Upper lobe of left lung (tissue), 6 donors: ENCODE measurements around the gene RNMT. TPM values are rescaled to one million over a fixed set of nuclear protein-coding genes. Genes with fewer than 3 reads are reported as not detected.
"Not testable (repeated sequence)": the region's sequence is repeated elsewhere in the genome, so short reads cannot be mapped to it uniquely, and the experiment has no call there.

Experiments used
- ATAC-seq, 2 donors: fragments of 200-7000 bp; cut with Tn5 transposase; one replicate each; pipeline ENCODE4 v1.9.1; 2022; ENCODE audit warnings: mild to moderate bottlenecking in 2 of 2, moderate library complexity in 2 of 2; ENCODE audit not compliant: low FRiP score in 2 of 2
- DNase-seq, 2 donors: peaks; one replicate each; pipeline ENCODE4 v3.0.0-alpha.2; 2019 to 2020
- H3K27ac ChIP-seq, 4 donors: fragments of 200-600 bp; sonication (generic); one replicate each; pipeline ENCODE4 v1.5.1; 2016 to 2019
- H3K27me3 ChIP-seq, 4 donors: fragments of 200-600 bp; sonication (generic); one replicate each; pipeline ENCODE4 v1.5.1; 2017 to 2019
- H3K36me3 ChIP-seq, 4 donors: fragments of 200-600 bp; sonication (generic); one replicate each; pipeline ENCODE4 v1.5.1; 2016 to 2019
- H3K4me1 ChIP-seq, 4 donors: fragments of 200-600 bp; sonication (generic); one replicate each; pipeline ENCODE4 v1.5.1; 2018 to 2019
- H3K4me3 ChIP-seq, 4 donors: fragments of 200-600 bp; sonication (generic); one replicate each; pipeline ENCODE4 v1.5.1; 2017 to 2019; ENCODE audit warnings: mild to moderate bottlenecking in 2 of 4, moderate library complexity in 1 of 4
- H3K9me3 ChIP-seq, 4 donors: fragments of 200-600 bp; sonication (generic); one replicate each; pipeline ENCODE4 v1.5.1; 2018 to 2019
- CTCF ChIP-seq, 6 experiments: fragments of 450-650 bp in 4 of 6; fragments of 200-600 bp in 2 of 6; sonication (generic) in 2 of 6; IDR thresholded peaks; one replicate each; pipeline ENCODE4 v1.5.1; 2016 to 2019; ENCODE audit warnings: antibody characterized with exemption in 6 of 6
- EP300 ChIP-seq, 4 donors: sonication (generic); formaldehyde crosslinking; IDR thresholded peaks; one replicate each; pipeline ENCODE4 v1.5.1; 2017; ENCODE audit warnings: antibody characterized with exemption in 4 of 4, control low read depth in 2 of 4
- POLR2A ChIP-seq, 4 donors: fragments of 450-650 bp; IDR thresholded peaks; one replicate each; pipeline ENCODE4 v1.5.1; 2016 to 2017; ENCODE audit warnings: antibody characterized with exemption in 4 of 4, mild to moderate bottlenecking in 2 of 4
- POLR2AphosphoS5 ChIP-seq, 2 donors: sonication (generic); formaldehyde crosslinking; IDR thresholded peaks; one replicate each; pipeline ENCODE4 v1.5.1; 2017; ENCODE audit warnings: antibody characterized with exemption in 2 of 2
- WGBS, 2 donors: methylation state at CpG; one replicate each; pipeline ENCODE4 v1.1.5; 2017 to 2018; 5-methylcytosine and 5-hydroxymethylcytosine counted together
- total RNA-seq, 6 donors: library from RNA; depleted of rRNA in 4 of 6; stranded (reverse); fragments of >200 nt in 4 of 6; gene quantifications; one replicate each; pipeline versions ENCODE4 v1.1.0 to v1.2.1, GENCODE V29; 2016 to 2021
- donor health status: DM: no; HTN: no; CAD: no; lungs with moderate emphysema.
- donor health status: DM: no; HTN: yes; CAD: no; lungs with severe emphysema.

Gene RNMT
- total RNA-seq, 6 donors from 2014 or later, result 15.4 to 29.4 (median 23.5) TPM

- ATAC-seq (no peak), DNase-seq (peak in 1 of 2 donors; percentile 30)
- H3K36me3 ChIP-seq, result no peaks in the 10 kb centered on the region
- H3K4me3 ChIP-seq, result no peak overlapping the region
- TF ChIP-seq EP300 (IDR thresholded peaks at IDR 0.05), result no peak
- no peak for TF ChIP-seq CTCF (IDR thresholded peaks at IDR 0.05)
- no peak for TF ChIP-seq POLR2AphosphoS5 (IDR thresholded peaks at IDR 0.05)
- TF ChIP-seq POLR2A (IDR thresholded peaks at IDR 0.05), result no peak
- WGBS, 2 donors, result 90% methylated on average over 14 to 21 of the region's 21 CpGs
- no peaks in the 10 kb centered on the region for H3K9me3 ChIP-seq
- no peak overlapping the region for H3K27ac ChIP-seq
- H3K27me3 ChIP-seq, result no peaks in the 10 kb centered on the region
- no peaks in the 10 kb centered on the region for H3K4me1 ChIP-seq
Observed at GRCh38 chr18:13688191-13689136, 38.0 kb upstream of the RNMT start.

GRCh38 chr18:13690060-13690459 is 36.4 kb upstream of the RNMT start:
- not testable (repeated sequence) for H3K4me3 ChIP-seq, H3K9me3 ChIP-seq, H3K36me3 ChIP-seq, ATAC-seq, H3K27ac ChIP-seq, H3K27me3 ChIP-seq, H3K4me1 ChIP-seq, DNase-seq
- WGBS, 2 donors, result 96% methylated on average over 9 of the region's 9 CpGs

GRCh38 chr18:13695337-13695736 is 31.1 kb upstream of the RNMT start:
- H3K4me1 ChIP-seq, H3K4me3 ChIP-seq, DNase-seq, H3K27ac ChIP-seq, H3K9me3 ChIP-seq, ATAC-seq, H3K27me3 ChIP-seq, H3K36me3 ChIP-seq: not testable (repeated sequence)
- 88 to 97% methylated on average over 5 of the region's 5 CpGs for WGBS, 2 donors

GRCh38 chr18:13696961-13697360 is 29.5 kb upstream of the RNMT start:
- Histone ChIP-seq H3K27me3 (no peaks in the 10 kb centered on the region), H3K4me1 (no peaks in the 10 kb centered on the region), H3K36me3 (no peaks in the 10 kb centered on the region), H3K4me3 (no peak overlapping the region), H3K27ac (no peak overlapping the region), H3K9me3 (peaks cover 0 to 12% (median 7%) of the 10 kb centered on the region in 4 donors)
- 93 to 98% methylated on average over 3 of the region's 3 CpGs for WGBS, 2 donors
- ATAC-seq (no peak), DNase-seq (no peak)
- TF ChIP-seq CTCF (IDR thresholded peaks at IDR 0.05) (no peak), POLR2A (IDR thresholded peaks at IDR 0.05) (no peak), POLR2AphosphoS5 (IDR thresholded peaks at IDR 0.05) (no peak)

GRCh38 chr18:13700153-13700552 is 26.3 kb upstream of the RNMT start:
- H3K9me3 ChIP-seq, result peaks cover 4 to 22% (median 12%) of the 10 kb centered on the region in 4 donors
- ATAC-seq (no peak), DNase-seq (no peak)
- H3K27me3 ChIP-seq, result no peaks in the 10 kb centered on the region
- no peaks in the 10 kb centered on the region for H3K4me1 ChIP-seq
- no peak overlapping the region for H3K4me3 ChIP-seq
- no peak overlapping the region for H3K27ac ChIP-seq
- 100% methylated on average over 1 of the region's 1 CpG for WGBS, 2 donors
- TF ChIP-seq POLR2AphosphoS5 (IDR thresholded peaks at IDR 0.05) (no peak), CTCF (IDR thresholded peaks at IDR 0.05) (no peak), EP300 (IDR thresholded peaks at IDR 0.05) (no peak), POLR2A (IDR thresholded peaks at IDR 0.05) (no peak)
- no peaks in the 10 kb centered on the region for H3K36me3 ChIP-seq

- ATAC-seq (no peak), DNase-seq (no peak)
- peaks cover 4 to 22% (median 12%) of the 10 kb centered on the region in 4 donors for H3K9me3 ChIP-seq
- H3K36me3 ChIP-seq, result no peaks in the 10 kb centered on the region
- H3K27ac ChIP-seq, result no peak overlapping the region
- no peaks in the 10 kb centered on the region for H3K27me3 ChIP-seq
- TF ChIP-seq POLR2AphosphoS5 (IDR thresholded peaks at IDR 0.05), result no peak
- H3K4me1 ChIP-seq, result no peaks in the 10 kb centered on the region
- no peak overlapping the region for H3K4me3 ChIP-seq
- 91 to 100% methylated on average over 1 of the region's 1 CpG for WGBS, 2 donors
Observed at GRCh38 chr18:13703899-13704298, 22.6 kb upstream of the RNMT start.
